Astrocyte (in vitro differentiated cells and primary cell): Measurements from ENCODE around the gene EVL.

Source experiments
- EZH2 ChIP-seq: IDR thresholded peaks from 2 replicates; pipeline ENCODE4 v1.6.1; 2012; ENCODE audit warnings: mild to moderate bottlenecking, low read length, inconsistent platforms; ENCODE audit not compliant: insufficient read depth
- TF ChIP-seq, protein P1 (sequence below): IDR thresholded peaks from 2 replicates; pipeline ENCODE4 v1.5.1; 2011; ENCODE audit warnings: low read depth, mild to moderate bottlenecking, inconsistent platforms, low read length, moderate library complexity; ENCODE audit not compliant: insufficient read depth

DNA sequence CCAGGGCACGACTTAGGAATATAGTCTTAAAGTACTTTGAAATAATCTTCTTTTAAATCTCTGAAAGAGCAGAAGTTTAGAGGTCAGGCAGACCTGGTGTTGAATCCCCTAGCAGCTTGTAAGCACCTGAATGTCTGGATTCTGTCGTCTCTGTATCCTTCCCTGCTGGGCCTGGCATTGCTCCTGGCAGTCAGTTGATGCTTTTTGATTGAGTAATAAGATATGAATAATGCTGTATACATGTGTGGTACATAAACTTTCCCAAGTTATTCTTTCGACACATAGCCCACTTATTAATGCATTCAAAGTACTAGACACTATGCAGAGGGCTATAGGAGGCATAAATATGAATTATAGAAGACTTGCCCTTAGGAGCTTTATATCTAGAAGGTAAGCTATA, 31.4 kb downstream of the EVL start:
- TF ChIP-seq, protein P1, sequence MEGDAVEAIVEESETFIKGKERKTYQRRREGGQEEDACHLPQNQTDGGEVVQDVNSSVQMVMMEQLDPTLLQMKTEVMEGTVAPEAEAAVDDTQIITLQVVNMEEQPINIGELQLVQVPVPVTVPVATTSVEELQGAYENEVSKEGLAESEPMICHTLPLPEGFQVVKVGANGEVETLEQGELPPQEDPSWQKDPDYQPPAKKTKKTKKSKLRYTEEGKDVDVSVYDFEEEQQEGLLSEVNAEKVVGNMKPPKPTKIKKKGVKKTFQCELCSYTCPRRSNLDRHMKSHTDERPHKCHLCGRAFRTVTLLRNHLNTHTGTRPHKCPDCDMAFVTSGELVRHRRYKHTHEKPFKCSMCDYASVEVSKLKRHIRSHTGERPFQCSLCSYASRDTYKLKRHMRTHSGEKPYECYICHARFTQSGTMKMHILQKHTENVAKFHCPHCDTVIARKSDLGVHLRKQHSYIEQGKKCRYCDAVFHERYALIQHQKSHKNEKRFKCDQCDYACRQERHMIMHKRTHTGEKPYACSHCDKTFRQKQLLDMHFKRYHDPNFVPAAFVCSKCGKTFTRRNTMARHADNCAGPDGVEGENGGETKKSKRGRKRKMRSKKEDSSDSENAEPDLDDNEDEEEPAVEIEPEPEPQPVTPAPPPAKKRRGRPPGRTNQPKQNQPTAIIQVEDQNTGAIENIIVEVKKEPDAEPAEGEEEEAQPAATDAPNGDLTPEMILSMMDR: no peak
- no peak for TF ChIP-seq EZH2
